GM21529 (cell line): ENCODE results near the gene SPRYD4.
"Not testable (repeated sequence)": the region's sequence is repeated elsewhere in the genome, so short reads cannot be mapped to it uniquely, and the experiment has no call there.

Source experiments
- ATAC-seq: cut with Tn5 transposase; IDR thresholded peaks from one replicate; pipeline ENCODE4 v1.9.1; 2021; ENCODE audit not compliant: unreplicated experiment

SPRYD4 gene

DNA sequence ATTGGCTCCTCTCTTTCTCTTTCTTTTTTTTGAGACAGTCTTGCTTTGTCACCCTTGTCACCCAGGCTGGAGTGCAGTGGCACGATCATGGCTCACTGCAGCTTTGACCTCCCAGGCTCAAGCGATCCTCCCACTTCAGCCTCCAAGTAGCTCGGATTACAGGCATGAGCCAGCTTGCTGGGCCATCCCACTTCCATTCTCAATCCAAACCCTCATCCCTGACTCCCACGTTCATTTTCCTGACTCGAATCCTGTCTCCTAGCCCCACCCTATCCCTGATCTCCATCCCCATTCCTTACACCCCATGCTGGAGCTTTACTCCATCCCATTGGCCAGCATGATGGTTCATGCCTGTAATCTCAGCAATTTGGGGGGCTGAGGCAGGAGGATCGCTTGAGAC is 7.8 kb downstream of the SPRYD4 start:
- no peak for ATAC-seq

- no peak for ATAC-seq
Measured at GRCh38 chr12:56476972-56477432, 8.6 kb downstream of the SPRYD4 start.

DNA sequence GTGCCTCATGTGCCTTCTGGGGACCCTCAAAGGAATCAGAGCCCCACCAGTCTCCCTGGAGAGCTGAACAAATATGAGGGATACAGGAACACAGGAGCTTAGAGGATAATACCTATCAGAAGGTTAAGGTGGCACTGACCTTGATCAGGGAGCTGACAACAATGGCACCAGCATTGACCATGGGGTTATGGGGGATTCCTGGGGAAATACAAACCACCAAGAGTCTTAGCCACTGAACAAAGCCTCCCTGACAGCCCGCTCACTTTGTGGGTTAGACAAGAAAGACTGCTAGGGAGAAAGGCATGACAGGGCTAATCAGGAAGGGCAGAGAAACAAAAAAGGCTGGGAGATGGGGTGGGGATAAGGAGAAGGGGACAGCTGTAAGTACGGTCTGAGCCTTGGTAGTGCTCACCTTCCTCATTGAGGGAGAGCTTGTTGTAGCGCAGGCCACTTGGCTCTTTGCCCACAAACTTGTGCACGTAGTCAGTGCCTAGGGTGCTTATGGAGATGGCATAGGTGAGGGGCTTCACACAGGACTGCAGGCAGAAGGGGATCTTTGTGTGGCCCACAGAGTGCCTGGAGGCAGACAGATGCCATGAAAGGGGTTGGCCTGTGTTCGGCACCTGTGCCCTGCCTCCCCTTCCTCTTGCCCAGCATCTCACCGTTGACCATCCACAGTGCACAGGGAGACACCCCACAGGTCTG is 9.3 kb downstream of the SPRYD4 start:
- no peak for ATAC-seq

GRCh38 chr12:56479625-56480024 is 11.2 kb downstream of the SPRYD4 start:
- no peak for ATAC-seq

GRCh38 chr12:56484566-56484965 is 16.2 kb downstream of the SPRYD4 start:
- no peak for ATAC-seq

GRCh38 chr12:56486694-56487093 is 18.3 kb downstream of the SPRYD4 start:
- no peak for ATAC-seq

- peak; percentile 27 for ATAC-seq
Measured at GRCh38 chr12:56487448-56488040, 19.2 kb downstream of the SPRYD4 start.

DNA sequence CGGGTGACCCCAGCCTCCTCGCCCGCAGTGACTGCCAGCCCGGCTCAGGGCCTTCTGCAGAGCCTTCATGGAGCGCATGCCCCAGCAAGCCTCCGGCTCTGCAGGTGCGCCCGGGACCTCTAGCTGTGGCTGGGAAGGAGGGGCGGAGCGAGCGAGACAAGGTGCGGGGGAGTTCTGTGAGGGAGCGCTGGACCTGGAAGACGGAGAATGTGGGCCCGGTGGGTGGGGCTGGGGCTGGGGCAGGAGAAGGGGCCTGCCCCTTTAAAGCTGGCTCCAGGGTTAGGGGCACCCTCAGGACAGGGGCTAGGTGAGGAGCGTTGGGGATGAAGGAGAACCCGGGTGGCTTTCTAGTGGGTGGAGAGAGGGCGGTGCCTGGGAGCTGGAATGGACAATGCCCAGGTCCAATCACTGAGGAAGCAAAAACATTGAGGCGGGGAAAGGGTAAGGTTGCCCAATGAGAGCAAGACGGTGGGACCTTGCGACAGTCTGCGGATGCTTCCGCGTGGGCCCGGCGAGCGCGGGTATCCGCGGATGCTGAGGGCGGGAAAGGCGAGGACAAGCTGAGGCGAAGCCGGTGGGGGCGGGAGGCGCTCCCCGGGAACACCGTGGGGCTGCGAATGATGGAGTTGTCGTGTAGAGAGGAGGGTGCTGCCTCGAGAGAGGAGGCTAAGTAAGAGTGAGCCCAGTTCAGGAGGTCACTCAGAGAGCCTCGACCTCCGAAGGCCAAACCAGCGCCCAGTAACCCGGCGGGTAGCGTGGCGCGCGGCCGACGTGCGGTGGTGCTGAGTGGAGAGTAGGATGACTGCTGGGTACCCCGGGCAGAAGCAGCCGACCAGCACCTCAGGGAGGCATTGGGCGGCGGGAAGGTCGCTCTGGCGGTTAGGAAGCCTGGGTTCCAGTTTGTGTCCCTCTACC is 19.9 kb downstream of the SPRYD4 start, which contains the start of gene GLS2:
Gene GLS2, minus strand, starts transcription at position 121 of the 915 bp plus-strand sequence. Its CDS starts 43 bp downstream, at position 78.
- ATAC-seq: peak; percentile 92

DNA sequence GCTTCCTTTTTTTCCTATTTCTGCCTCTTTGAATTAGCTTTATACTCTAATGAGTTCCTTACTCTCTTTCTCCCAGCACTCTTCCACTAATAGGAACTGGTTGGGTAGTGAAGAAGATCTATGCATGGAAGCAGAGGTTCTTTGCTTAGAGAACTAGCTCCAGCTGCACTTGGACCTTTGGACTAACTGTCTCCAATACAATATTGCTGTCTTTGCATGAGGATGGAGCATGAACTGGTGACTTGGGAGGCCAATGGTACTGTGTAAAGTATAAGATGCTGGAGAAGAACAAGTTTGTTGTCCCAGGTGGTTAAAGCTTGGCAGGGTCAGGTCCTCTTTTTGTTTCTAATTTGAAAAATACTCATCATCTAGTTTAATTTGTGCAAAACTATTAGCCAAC is 22.0 kb downstream of the SPRYD4 start:
- ATAC-seq: no peak

GRCh38 chr12:56493409-56494105 is 25.2 kb downstream of the SPRYD4 start:
- ATAC-seq: not testable (repeated sequence)

DNA sequence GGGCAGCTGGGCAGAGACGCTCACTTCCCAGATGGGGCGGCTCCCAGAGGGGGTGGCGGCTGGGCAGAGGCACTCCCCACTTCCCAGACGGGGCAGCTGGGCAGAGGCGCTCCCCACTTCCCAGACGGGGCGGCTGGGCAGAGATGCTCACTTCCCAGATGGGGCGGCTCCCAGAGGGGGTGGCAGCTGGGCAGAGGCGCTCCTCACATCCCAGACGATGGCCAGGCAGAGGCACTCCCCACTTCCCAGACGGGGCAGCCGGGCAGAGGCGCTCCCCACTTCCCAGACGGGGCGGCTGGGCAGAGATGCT is 25.7 kb downstream of the SPRYD4 start:
- not testable (repeated sequence) for ATAC-seq

DNA sequence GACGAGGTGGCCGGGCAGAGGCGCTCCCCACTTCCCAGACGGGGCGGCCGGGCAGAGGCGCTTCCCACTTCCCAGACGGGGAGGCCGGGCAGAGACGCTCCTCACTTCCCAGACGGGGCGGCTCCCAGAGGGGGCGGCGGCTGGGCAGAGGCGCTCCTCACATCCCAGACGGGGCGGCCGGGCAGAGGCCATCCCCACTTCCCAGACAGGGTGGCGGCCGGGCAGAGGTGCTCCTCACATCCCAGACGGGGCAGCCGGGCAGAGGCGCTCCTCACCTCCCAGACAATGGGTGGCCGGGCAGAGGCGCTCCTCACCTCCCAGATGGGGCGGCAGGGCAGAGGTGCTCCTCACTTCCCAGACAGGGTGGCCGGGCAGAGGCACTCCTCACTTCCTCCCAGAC is 26.1 kb downstream of the SPRYD4 start:
- not testable (repeated sequence) for ATAC-seq

DNA sequence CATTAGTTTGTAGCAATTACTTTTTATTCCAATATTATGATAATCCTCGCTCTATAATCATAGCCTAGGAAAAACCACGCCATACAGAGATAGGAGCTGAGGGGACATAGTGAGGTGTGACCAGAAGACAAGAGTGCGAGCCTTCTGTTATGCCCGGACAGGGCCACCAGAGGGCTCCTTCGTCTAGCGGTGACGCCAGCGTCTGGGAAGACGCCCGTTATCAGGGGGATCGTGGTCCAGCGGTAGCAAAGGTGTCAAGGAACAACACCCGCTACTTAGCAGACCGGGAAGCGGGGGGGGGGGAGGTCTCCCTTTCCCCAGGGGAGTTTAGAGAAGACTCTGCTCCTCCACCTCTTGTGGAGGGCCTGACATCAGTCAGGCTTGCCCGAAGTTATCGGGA is 28.3 kb downstream of the SPRYD4 start:
- ATAC-seq: not testable (repeated sequence)

GRCh38 chr12:56498126-56498902 is 29.9 kb downstream of the SPRYD4 start:
- not testable (repeated sequence) for ATAC-seq

DNA sequence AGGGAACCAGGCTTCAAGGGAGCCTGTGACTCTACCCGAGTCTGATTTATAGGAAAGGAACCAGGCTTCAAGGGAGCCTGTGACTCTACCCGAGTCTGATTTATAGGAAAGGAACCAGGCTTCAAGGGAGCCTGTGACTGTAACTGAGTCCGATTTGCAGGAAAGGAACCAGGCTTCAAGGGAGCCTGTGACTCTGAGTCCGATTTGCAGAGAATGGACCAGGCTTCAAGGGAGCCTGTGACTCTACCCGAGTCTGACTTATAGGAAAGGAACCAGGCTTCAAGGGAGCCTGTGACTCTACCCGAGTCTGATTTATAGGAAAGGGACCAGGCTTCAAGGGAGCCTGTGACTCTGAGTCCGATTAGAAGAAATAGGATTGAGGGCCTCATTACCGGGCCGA is 31.1 kb downstream of the SPRYD4 start:
- not testable (repeated sequence) for ATAC-seq

DNA sequence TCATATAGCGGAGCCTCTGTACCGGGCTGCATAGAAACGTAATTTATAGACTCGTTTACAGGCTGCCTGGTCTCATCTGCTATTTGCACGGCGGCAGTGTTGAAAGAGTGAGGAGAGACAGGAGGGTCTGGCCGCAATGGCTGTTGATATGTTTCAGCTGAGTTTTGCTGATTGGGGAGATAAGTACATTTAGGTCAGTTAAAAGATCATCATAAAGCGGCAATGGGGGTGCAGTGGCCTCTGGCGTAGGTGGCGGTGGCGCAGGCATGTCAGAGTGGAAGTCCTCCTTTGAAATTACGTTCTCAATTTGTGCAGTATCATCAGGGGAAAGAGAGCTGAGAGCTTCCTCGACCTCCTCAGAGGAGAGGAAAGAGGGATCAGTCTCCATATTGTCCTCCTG is 31.5 kb downstream of the SPRYD4 start:
- not testable (repeated sequence) for ATAC-seq

DNA sequence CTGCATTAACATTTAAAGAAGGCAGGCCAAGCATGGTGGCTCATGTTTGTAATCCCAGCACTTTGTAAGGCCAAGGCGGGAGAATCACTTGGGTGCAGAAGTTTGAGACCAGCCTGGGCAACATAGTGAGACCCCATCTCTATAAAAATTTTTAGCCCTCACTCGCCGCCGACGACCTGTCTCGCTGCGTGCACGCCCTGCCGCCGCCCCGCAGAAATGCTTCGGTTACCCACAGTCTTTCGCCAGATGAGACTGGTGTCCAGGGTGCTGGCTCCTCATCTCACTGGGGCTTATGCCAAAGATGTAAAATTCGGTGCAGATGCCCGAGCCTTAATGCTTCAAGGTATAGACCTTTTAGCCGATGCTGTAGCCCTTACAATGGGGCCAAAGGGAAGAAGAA is 42.4 kb downstream of the SPRYD4 start:
- no peak for ATAC-seq

DNA sequence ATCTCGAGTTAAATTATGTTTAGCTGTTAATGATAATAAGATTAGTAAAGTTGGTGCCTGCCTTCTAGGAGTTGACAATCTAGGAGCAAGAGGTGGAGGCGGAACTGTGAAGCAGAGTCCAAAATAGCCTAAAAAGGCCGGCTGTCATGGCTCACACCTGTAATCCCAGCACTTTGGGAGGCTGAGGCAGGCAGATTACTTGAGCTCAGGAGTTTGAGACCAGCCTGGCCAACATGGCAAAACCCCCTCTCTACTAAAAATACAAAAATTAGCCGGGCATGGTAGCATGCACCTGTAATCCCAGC is 45.6 kb downstream of the SPRYD4 start:
- not testable (repeated sequence) for ATAC-seq

DNA sequence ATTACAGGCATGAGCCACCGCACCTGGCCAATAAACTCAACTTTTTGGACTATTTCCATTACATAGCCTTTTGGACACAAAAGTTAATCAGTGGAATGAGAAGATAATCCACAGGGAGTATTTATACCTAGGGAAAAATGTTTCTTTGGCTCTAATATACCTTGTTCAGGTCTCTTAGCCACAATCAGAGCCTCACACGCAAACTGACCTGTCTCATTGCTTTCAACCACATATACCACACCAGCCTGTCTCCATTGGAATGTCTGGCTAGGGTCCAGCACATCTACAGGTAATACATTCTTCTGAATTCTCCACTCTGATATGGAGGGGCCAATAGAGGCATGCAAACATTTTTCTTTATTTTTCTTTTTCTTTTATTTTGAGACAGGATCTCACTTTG is 49.5 kb downstream of the SPRYD4 start:
- no peak for ATAC-seq

DNA sequence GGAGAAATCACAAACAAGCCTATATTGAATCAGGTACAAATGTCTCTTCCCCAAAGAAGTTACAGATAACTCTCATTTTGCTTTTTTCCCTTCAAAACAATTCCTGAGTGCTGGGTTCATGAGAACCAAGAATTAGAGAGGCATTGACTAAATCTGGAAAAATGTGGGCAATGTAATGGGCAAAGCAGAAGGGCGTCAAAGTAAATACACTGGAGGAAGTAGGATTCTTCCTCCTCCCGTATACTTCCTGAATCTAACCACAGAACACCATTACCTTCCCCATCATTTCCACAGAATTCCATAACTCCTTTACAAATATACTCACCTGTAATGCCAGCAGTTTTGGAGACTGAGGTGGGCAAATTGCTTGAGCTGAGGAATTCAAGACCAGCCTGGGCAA is 50.2 kb downstream of the SPRYD4 start:
- ATAC-seq: no peak
